ENCODE data around the gene SUMO3. TPM values are rescaled to one million over a fixed set of nuclear protein-coding genes. Genes with fewer than 3 reads are reported as not detected.
"Not testable (repeated sequence)": the region's sequence is repeated elsewhere in the genome, so short reads cannot be mapped to it uniquely, and the experiment has no call there.

Gene SUMO3
- total RNA-seq, 4 donors from 2014 or later = 18.3 to 56.7 (median 38.1) TPM

DNA sequence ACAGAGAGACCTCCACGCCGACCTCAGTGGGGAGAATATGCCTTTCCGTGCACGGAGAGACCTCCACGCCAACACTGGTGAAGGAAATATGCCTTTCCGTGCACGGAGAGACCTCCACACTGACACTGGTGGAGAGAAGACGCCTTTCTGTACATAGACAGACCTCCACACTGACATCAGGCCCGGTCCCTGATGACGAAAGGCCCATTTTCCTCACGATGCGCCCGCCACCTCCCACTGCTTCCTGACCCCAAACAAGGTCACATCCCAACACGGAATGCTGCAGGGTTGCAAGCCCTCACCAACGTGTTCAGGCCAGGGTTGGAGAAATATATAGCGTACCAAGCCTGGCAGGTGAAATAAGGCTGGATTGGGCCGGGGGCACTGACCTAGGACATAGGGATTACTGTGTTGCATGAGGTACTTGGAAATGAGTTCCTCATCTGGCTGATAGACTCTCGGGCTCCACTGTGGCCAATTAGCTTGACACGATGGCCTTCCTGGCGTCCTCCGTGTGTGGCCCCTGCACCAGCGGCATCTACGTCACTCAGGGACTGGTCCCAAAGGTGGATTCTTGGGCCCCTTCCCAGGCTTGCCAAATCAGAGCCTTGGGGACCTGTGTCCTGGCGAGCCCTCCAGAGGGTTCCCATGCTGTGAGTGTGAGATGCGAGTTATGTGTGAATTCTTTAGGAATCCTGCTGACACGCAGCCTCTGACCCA lies 16.5 kb upstream of the SUMO3 start:
- WGBS, 2 donors (ENCODE audit: low coverage in 1 of 2) = 76 to 86% methylated on average over 6 to 26 of the region's 26 CpGs
- DNase-seq = no peak
- TF ChIP-seq, protein P1, sequence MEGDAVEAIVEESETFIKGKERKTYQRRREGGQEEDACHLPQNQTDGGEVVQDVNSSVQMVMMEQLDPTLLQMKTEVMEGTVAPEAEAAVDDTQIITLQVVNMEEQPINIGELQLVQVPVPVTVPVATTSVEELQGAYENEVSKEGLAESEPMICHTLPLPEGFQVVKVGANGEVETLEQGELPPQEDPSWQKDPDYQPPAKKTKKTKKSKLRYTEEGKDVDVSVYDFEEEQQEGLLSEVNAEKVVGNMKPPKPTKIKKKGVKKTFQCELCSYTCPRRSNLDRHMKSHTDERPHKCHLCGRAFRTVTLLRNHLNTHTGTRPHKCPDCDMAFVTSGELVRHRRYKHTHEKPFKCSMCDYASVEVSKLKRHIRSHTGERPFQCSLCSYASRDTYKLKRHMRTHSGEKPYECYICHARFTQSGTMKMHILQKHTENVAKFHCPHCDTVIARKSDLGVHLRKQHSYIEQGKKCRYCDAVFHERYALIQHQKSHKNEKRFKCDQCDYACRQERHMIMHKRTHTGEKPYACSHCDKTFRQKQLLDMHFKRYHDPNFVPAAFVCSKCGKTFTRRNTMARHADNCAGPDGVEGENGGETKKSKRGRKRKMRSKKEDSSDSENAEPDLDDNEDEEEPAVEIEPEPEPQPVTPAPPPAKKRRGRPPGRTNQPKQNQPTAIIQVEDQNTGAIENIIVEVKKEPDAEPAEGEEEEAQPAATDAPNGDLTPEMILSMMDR (IDR thresholded peaks at IDR 0.05) = no peak
- TF ChIP-seq POLR2A (IDR thresholded peaks at IDR 0.05) (no peak), EP300 (IDR thresholded peaks at IDR 0.05; ENCODE audit: low read depth) (no peak), POLR2AphosphoS5 (IDR thresholded peaks at IDR 0.05) (no peak)
- H3K4me1 ChIP-seq = peaks cover 0 to 5% (median 4%) of the 10 kb centered on the region in 4 donors
- H3K36me3 ChIP-seq = no peaks in the 10 kb centered on the region
- H3K9me3 ChIP-seq = peaks cover 0 to 1% of the 10 kb centered on the region in 2 donors
- intact Hi-C loops (cut with DNase I; ENCODE audit: low total_unique reads) = no loop called here
- H3K4me3 ChIP-seq = no peak overlapping the region
- in situ Hi-C loops (cut with MboI; ENCODE audit: low pct_ligation_motif_present in 1 of 4, low pct_unique_long_range_greater_than_20kb in 1 of 4, low sequenced_read_pairs in 3 of 4) = no loop called here
- H3K27ac ChIP-seq = no peak overlapping the region
- H3K27me3 ChIP-seq = no peaks in the 10 kb centered on the region

DNA sequence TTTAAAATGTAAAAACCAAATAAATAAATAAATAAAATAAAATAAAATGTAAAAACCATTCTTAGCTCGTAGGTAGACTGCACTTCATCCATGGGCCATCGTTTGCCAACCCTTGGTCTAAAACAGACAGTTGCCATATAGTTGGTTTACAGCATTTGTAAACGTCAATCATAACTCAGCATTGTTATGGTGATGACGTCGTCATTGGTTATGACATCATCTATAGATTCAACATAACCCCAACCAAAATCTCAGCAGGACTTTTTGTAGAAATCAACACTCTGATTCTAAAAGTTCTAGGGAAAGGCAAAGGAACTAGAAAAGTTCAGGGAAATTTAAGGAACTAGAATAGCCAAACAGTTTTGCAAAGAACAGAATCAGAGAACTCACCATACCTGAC lies 15.8 kb upstream of the SUMO3 start:
- H3K36me3 ChIP-seq = no peaks in the 10 kb centered on the region
- WGBS, 2 donors (ENCODE audit: low coverage in 1 of 2) = 74 to 84% methylated on average over 5 of the region's 5 CpGs
- DNase-seq = no peak
- H3K4me3 ChIP-seq = no peak overlapping the region
- peaks cover 3 to 8% of the 10 kb centered on the region in 2 donors for H3K9me3 ChIP-seq
- no peaks in the 10 kb centered on the region for H3K27me3 ChIP-seq
- H3K27ac ChIP-seq = no peak overlapping the region
- in situ Hi-C loops (cut with MboI; ENCODE audit: low pct_ligation_motif_present in 1 of 4, low pct_unique_long_range_greater_than_20kb in 1 of 4, low sequenced_read_pairs in 3 of 4) = no loop called here
- intact Hi-C loops (cut with DNase I; ENCODE audit: low total_unique reads) = no loop called here
- TF ChIP-seq EP300 (IDR thresholded peaks at IDR 0.05; ENCODE audit: low read depth) = no peak
- H3K4me1 ChIP-seq = peaks cover 0 to 5% (median 4%) of the 10 kb centered on the region in 4 donors

DNA sequence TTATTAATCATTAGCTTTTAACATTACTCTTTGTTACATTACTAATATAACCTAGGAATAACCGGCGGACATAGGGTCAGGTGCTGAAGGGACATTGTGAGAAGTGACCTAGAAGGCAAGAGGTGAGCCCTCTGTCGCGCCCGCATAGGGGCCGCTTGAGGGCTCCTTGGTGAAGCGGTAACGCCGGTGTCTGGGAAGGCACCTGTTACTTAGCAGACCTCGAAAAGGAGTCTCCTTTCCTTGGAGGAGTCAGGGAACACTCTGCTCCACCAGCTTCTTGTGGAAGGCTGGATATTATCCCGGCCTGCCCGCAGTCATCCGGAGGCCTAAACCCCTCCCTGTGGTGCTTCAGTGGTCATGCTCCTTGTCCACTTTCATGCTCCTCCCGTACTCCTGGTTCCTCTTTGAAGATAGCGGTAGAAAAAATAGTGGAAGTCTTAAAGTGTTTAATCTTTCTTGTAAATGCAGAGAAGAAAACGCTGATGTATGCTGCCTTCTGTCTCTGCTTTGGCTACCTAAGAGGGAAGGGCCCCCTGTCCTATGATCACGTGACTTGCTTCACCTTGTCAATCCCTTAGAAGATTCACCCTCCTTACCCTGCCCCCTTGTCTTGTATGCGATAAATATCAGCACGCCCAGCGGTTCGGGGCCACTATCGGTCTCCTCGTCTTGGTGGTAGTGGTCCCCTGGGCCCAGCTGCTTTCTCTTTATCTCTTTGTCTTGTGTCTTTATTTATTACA lies 14.8 kb upstream of the SUMO3 start:
- H3K27me3 ChIP-seq; in situ Hi-C loops (cut with MboI; ENCODE audit: low pct_ligation_motif_present in 1 of 4, low pct_unique_long_range_greater_than_20kb in 1 of 4, low sequenced_read_pairs in 3 of 4); intact Hi-C loops (cut with DNase I; ENCODE audit: low total_unique reads); H3K4me3 ChIP-seq; H3K4me1 ChIP-seq; H3K36me3 ChIP-seq; DNase-seq; H3K27ac ChIP-seq: not testable (repeated sequence)
- WGBS, 2 donors (ENCODE audit: low coverage in 1 of 2) = 87 to 89% methylated on average over 8 to 23 of the region's 23 CpGs
- H3K9me3 ChIP-seq = peaks cover 11 to 16% of the 10 kb centered on the region in 2 donors

DNA sequence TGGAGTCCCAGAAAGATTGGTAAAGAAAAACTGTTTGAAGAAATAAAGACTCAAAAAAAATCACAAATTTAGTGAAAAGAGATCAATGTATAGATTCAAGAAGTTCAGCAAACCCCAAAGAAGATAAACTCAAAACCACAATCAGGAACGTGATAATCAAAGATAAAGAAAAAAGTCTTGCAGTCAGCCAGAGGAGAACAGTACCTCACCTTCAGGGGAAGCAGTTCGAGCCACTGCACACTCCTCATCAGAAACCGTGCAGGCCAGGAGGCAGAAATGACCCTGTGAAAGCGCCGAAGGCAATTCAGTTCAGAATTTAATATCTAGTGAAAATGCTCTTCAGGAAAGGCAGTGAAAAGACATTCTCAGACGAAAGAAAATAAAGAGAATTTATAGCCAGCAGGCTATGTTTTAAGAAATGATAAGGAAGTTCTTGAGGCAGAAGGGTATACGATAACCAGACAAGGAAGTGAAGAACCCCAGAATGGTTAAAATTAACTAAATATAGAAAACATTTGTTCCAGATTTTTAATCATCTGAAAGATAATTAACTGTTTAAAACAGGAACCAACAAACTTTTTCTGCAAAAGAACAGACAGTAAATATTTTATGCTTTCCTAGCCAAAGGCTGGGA lies 13.5 kb upstream of the SUMO3 start:
- Histone ChIP-seq H3K9me3 (peaks cover 15 to 19% of the 10 kb centered on the region in 2 donors), H3K4me3 (no peak overlapping the region), H3K4me1 (peaks cover 0 to under 1% (median under 1%) of the 10 kb centered on the region in 4 donors), H3K27me3 (no peaks in the 10 kb centered on the region), H3K27ac (no peak overlapping the region), H3K36me3 (no peaks in the 10 kb centered on the region)
- in situ Hi-C loops (cut with MboI; ENCODE audit: low pct_ligation_motif_present in 1 of 4, low pct_unique_long_range_greater_than_20kb in 1 of 4, low sequenced_read_pairs in 3 of 4) (no loop called here), intact Hi-C loops (cut with DNase I; ENCODE audit: low total_unique reads) (no loop called here)
- no peak for TF ChIP-seq EP300 (IDR thresholded peaks at IDR 0.05; ENCODE audit: low read depth)
- TF ChIP-seq POLR2A (IDR thresholded peaks at IDR 0.05) = no peak
- TF ChIP-seq POLR2AphosphoS5 (IDR thresholded peaks at IDR 0.05) = no peak
- TF ChIP-seq, protein P1 (IDR thresholded peaks at IDR 0.05) = no peak
- DNase-seq = no peak
- WGBS, 2 donors (ENCODE audit: low coverage in 1 of 2) = 39 to 41% methylated on average over 7 of the region's 7 CpGs

DNA sequence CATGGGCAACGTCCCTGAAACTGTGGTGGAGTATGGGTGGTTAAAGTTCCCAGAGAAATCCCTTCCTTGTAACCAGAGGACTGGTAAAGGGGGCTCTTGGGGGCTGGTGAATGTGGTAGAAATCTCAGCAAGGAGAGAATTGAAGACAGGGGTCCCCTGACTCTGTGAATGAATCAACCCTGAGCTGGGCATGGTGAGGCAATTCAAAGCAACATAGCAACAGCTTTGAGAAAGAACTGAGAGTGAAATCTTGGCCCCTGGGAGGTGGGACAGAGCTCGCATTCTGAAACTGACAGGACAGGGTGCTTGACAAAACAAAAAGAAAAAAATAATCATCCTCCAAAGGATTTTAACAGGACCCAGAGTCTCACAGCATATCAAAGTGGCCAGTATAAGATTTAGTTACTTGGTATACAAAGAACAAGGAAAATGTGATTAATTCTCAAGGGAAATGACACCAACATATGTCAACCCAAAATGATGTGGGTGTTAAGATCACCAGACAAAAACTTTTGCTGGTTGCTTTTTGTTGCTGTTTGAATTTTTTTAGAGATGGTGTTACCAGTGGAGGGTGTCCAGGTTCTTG lies 11.7 kb upstream of the SUMO3 start:
- Histone ChIP-seq H3K27me3 (no peaks in the 10 kb centered on the region), H3K36me3 (no peaks in the 10 kb centered on the region), H3K4me3 (no peak overlapping the region), H3K9me3 (peaks cover 15 to 19% of the 10 kb centered on the region in 2 donors), H3K4me1 (no peaks in the 10 kb centered on the region), H3K27ac (no peak overlapping the region)
- intact Hi-C loops (cut with DNase I; ENCODE audit: low total_unique reads) = no loop called here
- in situ Hi-C loops (cut with MboI; ENCODE audit: low pct_ligation_motif_present in 1 of 4, low pct_unique_long_range_greater_than_20kb in 1 of 4, low sequenced_read_pairs in 3 of 4) = no loop called here
- no peak for DNase-seq
- TF ChIP-seq EP300 (IDR thresholded peaks at IDR 0.05; ENCODE audit: low read depth) = no peak
- TF ChIP-seq POLR2AphosphoS5 (IDR thresholded peaks at IDR 0.05) = no peak
- TF ChIP-seq, protein P1 (IDR thresholded peaks at IDR 0.05) = no peak
- TF ChIP-seq POLR2A (IDR thresholded peaks at IDR 0.05) = no peak
- 49 to 100% methylated on average over 1 to 2 of the region's 2 CpGs for WGBS, 2 donors (ENCODE audit: low coverage in 1 of 2)
